ENCODE results near the gene NTM.

The NTM gene

GRCh38 chr11:132087148-132087547 is 716.7 kb downstream of the NTM start:
- Histone ChIP-seq H3K79me2 (ENCODE audit: control insufficient read depth, low read length) (no peaks in the 10 kb centered on the region), H3K9me3 (ENCODE audit: control insufficient read depth, insufficient read depth, low read length) (no peaks in the 10 kb centered on the region; the same call in 1 of the 2 replicates)

DNA sequence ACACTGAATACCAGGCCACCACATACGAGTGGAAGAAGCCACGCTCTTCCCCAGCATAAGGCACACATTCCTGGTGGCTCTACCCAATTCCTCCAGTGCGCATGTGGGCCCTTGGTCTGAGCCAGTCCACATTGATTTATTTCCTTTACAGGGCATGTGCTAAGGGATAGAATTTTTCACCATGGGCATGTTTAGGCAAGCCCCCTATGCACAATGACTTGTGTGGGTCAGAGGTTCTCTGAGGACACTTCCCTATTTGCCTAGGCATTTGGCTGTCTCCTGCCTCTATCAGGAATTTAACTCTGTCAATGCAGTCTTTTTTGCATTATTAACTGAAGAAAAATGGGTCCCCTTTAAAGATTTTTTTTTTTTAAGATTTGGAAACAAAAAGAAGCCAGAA is 718.1 kb downstream of the NTM start:
- no peaks in the 10 kb centered on the region for H3K27me3 ChIP-seq (ENCODE audit: control insufficient read depth, low read length)
- no peaks in the 10 kb centered on the region for H3K4me1 ChIP-seq (ENCODE audit: control insufficient read depth, low read length)
- no peaks in the 10 kb centered on the region for H3K79me2 ChIP-seq (ENCODE audit: control insufficient read depth, low read length)
- no peaks in the 10 kb centered on the region for H4K20me1 ChIP-seq (ENCODE audit: control insufficient read depth, insufficient read depth, low read depth, low read length)
- TF ChIP-seq EZH2phosphoT487 (IDR thresholded peaks at IDR 0.05; ENCODE audit: borderline replicate concordance, low read length) (no peak), CTCF (IDR thresholded peaks at IDR 0.05; ENCODE audit: low read depth, low read length, poor library complexity, severe bottlenecking) (no peak)
- H3K9me3 ChIP-seq (ENCODE audit: control insufficient read depth, insufficient read depth, low read length), result no peaks in the 10 kb centered on the region; the same call in 1 of the 2 replicates
- no peak overlapping the region for H3K4me2 ChIP-seq (ENCODE audit: low read length)
- no peaks in the 10 kb centered on the region for H3K9me2 ChIP-seq (replicated peaks; ENCODE audit: control insufficient read depth, low read length)
- no peaks in the 10 kb centered on the region for H3K36me3 ChIP-seq (ENCODE audit: control insufficient read depth, low read length)
- H3K27ac ChIP-seq (ENCODE audit: low read depth, low read length), result no peak overlapping the region
- no peak overlapping the region for H3K4me3 ChIP-seq (ENCODE audit: low read length)
- H3F3A ChIP-seq (ENCODE audit: control insufficient read depth, insufficient read depth), result no peaks in the 10 kb centered on the region

More at GRCh38 chr11:132087148-132087547, 716.7 kb downstream of the NTM start:
- no peaks in the 10 kb centered on the region for H3F3A ChIP-seq (ENCODE audit: control insufficient read depth, insufficient read depth)
- no peak overlapping the region for H3K4me2 ChIP-seq (ENCODE audit: low read length)
- no peaks in the 10 kb centered on the region for H4K20me1 ChIP-seq (ENCODE audit: control insufficient read depth, insufficient read depth, low read depth, low read length)
- H3K4me3 ChIP-seq (ENCODE audit: low read length), result no peak overlapping the region
- no peaks in the 10 kb centered on the region for H3K36me3 ChIP-seq (ENCODE audit: control insufficient read depth, low read length)
- no peaks in the 10 kb centered on the region for H3K4me1 ChIP-seq (ENCODE audit: control insufficient read depth, low read length)
- H3K27me3 ChIP-seq (ENCODE audit: control insufficient read depth, low read length), result no peaks in the 10 kb centered on the region
- no peak overlapping the region for H3K27ac ChIP-seq (ENCODE audit: low read depth, low read length)
- TF ChIP-seq EZH2phosphoT487 (IDR thresholded peaks at IDR 0.05; ENCODE audit: borderline replicate concordance, low read length), result no peak
- no peak for TF ChIP-seq CTCF (IDR thresholded peaks at IDR 0.05; ENCODE audit: low read depth, low read length, poor library complexity, severe bottlenecking)
- no peaks in the 10 kb centered on the region for H3K9me2 ChIP-seq (replicated peaks; ENCODE audit: control insufficient read depth, low read length)

- H3K4me1 ChIP-seq (ENCODE audit: control insufficient read depth, low read length), result no peaks in the 10 kb centered on the region
- no peak overlapping the region for H3K4me3 ChIP-seq (ENCODE audit: low read length)
- H3K9me3 ChIP-seq (ENCODE audit: control insufficient read depth, insufficient read depth, low read length), result no peaks in the 10 kb centered on the region
- TF ChIP-seq EZH2phosphoT487 (IDR thresholded peaks at IDR 0.05; ENCODE audit: borderline replicate concordance, low read length) (no peak), CTCF (IDR thresholded peaks at IDR 0.05; ENCODE audit: low read depth, low read length, poor library complexity, severe bottlenecking) (no peak)
- H3F3A ChIP-seq (ENCODE audit: control insufficient read depth, insufficient read depth), result no peaks in the 10 kb centered on the region
- H3K4me2 ChIP-seq (ENCODE audit: low read length), result no peak overlapping the region
- H3K36me3 ChIP-seq (ENCODE audit: control insufficient read depth, low read length), result no peaks in the 10 kb centered on the region
- H3K9me2 ChIP-seq (replicated peaks; ENCODE audit: control insufficient read depth, low read length), result no peaks in the 10 kb centered on the region
- no peak overlapping the region for H3K27ac ChIP-seq (ENCODE audit: low read depth, low read length)
- no peaks in the 10 kb centered on the region for H3K27me3 ChIP-seq (ENCODE audit: control insufficient read depth, low read length)
- no peaks in the 10 kb centered on the region for H4K20me1 ChIP-seq (ENCODE audit: control insufficient read depth, insufficient read depth, low read depth, low read length)
- H3K79me2 ChIP-seq (ENCODE audit: control insufficient read depth, low read length), result no peaks in the 10 kb centered on the region
Observed at GRCh38 chr11:132093536-132094259, 723.3 kb downstream of the NTM start.
